GM19193 (cell line): ENCODE results near the gene GABBR2.

Source experiments
- POLR2A ChIP-seq: IDR thresholded peaks from 4 replicates; pipeline ENCODE4 v1.6.1; 2011; ENCODE audit not compliant: insufficient read depth, insufficient read length; ENCODE audit errors: extremely low read depth

GABBR2 gene

DNA sequence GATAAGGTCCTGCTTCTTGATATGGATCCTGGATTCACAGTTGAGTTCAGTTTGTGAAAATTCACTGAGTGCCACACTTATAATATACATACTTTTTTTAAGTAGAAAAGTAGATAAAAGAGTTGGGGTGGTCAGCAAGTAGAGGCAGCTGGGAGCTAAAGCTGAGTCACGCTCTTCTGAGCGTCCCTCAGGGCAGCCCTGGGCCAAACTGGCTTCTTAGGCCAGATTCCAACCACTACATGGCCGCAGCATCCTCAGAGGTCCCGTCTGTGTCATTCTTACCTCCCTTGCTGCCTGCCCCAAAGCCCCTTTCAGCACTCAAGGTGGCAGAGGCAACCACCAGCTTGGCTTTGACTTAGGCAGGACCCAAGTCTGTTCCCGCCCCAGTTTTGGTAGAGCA, 329.9 kb downstream of the GABBR2 start:
- TF ChIP-seq POLR2A, result no peak

DNA sequence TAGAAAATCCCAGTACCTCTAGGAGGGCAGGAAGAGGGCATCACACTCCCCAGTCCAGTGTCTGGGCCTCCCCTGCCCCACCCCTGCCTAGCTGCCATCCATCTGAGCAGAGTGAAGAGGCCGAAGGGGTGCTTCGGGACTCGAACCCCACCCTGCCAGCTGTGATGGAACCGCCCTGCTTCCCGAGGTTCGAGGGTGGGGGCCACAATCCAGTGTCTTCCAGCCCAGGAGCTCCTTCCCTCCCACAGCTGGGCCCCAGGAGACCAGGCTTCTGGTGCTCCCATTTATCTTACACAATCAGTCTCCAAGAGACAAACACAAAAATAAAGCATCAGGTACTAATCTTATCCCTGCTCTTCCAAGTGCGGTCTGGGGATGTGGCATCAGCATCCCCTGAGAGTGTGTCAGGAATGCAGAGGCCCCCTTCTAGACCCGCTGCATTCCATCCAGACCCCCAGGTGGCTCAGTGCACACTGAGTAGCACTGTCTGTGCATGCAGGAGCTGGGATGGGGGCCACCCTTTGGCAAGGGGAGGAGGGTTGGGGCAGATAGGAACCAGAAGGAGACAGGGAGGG, 330.4 kb downstream of the GABBR2 start:
- no peak for TF ChIP-seq POLR2A

GRCh38 chr9:98375138-98375726, 333.5 kb downstream of the GABBR2 start:
- no peak for TF ChIP-seq POLR2A

DNA sequence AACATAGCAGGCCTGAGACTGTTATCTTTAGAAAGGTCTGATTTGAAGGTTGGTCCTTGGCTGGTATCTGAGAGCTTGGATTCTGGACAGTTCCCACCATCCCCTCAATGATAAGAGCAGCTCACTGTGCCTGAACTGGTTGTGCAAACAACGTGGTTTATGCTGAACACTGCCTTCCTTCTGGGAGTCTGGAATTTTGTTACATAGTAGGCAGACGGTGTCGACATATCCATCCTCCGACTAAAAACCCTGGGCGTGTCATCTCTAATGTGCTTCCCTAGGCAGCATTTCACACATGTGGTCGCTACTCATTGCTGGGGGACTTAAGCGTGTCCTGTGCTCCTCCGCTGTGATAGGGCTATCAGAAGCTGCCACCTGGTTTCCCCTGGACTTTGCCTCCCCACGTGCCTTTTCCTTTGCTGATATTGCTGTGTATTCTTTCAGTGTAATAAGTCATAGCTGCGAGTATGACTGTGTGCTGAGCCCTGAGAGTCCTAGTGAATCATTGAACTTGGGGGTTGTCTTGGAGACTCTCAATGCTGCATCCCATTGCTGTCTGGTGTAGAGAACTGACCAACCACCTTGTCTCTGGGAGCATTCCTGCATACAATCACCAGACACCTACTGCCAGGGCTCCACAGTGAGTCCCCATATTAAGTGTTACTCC, 334.2 kb downstream of the GABBR2 start:
- no peak for TF ChIP-seq POLR2A

DNA sequence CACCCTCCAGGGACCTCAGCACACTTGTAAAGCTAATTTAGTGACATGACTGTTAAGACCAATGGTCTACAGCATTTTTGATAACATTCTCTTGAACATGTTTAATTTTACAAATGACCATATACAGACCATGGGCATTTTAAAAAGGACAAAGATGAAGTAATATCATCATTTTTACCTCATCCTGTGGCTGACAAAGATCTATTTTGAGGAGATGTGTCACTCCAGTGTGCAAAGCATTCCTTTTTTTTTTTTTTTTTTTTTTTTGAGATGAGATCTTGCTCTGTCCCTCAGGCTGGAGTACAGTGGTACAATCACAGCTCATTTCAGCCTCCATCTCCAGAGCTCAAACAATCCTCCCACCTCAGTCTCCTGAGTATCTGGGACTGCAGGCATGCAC, 335.1 kb downstream of the GABBR2 start:
- TF ChIP-seq POLR2A, result no peak

GRCh38 chr9:98372077-98372836, 336.5 kb downstream of the GABBR2 start:
- no peak for TF ChIP-seq POLR2A

DNA sequence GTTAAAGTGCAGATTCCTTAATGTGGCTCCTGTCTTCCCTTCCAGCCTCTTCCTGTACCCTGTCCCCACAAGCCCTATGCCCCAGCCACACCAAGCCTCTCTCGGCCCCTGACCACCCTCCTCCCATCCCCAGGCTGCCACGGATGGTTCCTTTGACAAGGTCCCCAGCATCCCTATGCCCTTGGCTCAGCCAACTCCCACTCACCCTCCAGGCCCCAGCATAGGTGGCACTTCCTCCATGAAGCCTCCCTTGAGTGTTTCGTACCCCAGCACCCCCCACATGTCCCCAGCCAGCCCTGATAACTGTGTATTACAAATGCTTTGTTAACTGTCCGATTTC, 337.8 kb downstream of the GABBR2 start:
- TF ChIP-seq POLR2A, result no peak

GRCh38 chr9:98370300-98370975, 338.3 kb downstream of the GABBR2 start:
- TF ChIP-seq POLR2A, result no peak

- no peak for TF ChIP-seq POLR2A
Measured at GRCh38 chr9:98369896-98370295, 338.8 kb downstream of the GABBR2 start.

GRCh38 chr9:98369471-98369870, 339.3 kb downstream of the GABBR2 start:
- no peak for TF ChIP-seq POLR2A

DNA sequence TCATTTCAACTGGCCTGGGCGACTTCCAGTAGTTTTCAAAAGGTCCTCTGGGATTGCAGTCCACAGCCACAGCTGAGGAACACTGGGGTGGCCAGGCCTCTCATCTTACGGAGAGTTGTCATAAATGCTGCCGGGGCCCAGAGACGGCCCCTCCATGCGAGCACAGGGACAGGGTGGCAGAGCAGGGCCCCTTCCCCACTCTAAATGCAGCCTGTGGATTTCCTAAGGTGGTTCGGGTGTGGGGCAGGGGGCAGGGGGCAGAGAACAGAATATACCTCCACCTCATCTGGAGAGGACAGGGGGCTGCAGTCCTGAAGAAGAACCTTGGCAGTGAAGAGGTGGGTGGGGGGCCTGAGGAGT, 339.7 kb downstream of the GABBR2 start:
- TF ChIP-seq POLR2A, result no peak

GRCh38 chr9:98368366-98369065, 340.2 kb downstream of the GABBR2 start:
- TF ChIP-seq POLR2A, result no peak

- no peak for TF ChIP-seq POLR2A
Measured at GRCh38 chr9:98367923-98368322, 340.8 kb downstream of the GABBR2 start.

GRCh38 chr9:98367371-98367900, 341.3 kb downstream of the GABBR2 start:
- TF ChIP-seq POLR2A, result no peak
